H9 (cell line): ENCODE results near the gene IFITM1. TPM values are rescaled to one million over a fixed set of nuclear protein-coding genes. Genes with fewer than 3 reads are reported as not detected.

Experiments
- DNase-seq: peaks from one replicate; pipeline ENCODE4 v3.0.0-alpha.2; 2017
- H2AFZ ChIP-seq: one replicate; pipeline ENCODE4 v1.6.1; 2013; ENCODE audit warnings: mild to moderate bottlenecking, low read length, control low read depth, moderate library complexity
- H2AK5ac ChIP-seq: 2 replicates; pipeline ENCODE4 v1.6.1; 2013; ENCODE audit warnings: low read length, control low read depth, mixed read lengths; ENCODE audit not compliant: insufficient read length
- H2BK120ac ChIP-seq: one replicate; pipeline ENCODE4 v1.6.1; 2013; ENCODE audit warnings: low read depth, mild to moderate bottlenecking, low read length, control low read depth, inconsistent platforms; ENCODE audit not compliant: poor library complexity, severe bottlenecking
- H2BK12ac ChIP-seq: 2 replicates; pipeline ENCODE4 v1.6.1; 2013; ENCODE audit warnings: low read length, control low read depth, mixed read lengths, low read depth; ENCODE audit not compliant: insufficient read length
- H2BK15ac ChIP-seq: 2 replicates; pipeline ENCODE4 v1.6.1; 2013; ENCODE audit warnings: low read depth, low read length, control low read depth
- H2BK20ac ChIP-seq: one replicate; pipeline ENCODE4 v1.6.1; 2013; ENCODE audit warnings: low read depth, mild to moderate bottlenecking, low read length, control low read depth, inconsistent platforms; ENCODE audit not compliant: poor library complexity, severe bottlenecking
- H2BK5ac ChIP-seq: 2 replicates; pipeline ENCODE4 v1.6.1; 2013; ENCODE audit warnings: low read length, control low read depth, mixed read lengths; ENCODE audit not compliant: insufficient read length
- H3K14ac ChIP-seq: 2 replicates; pipeline ENCODE4 v1.6.1; 2013; ENCODE audit warnings: low read length, control low read depth; ENCODE audit not compliant: insufficient read depth
- H3K18ac ChIP-seq: 2 replicates; pipeline ENCODE4 v1.6.1; 2013; ENCODE audit warnings: low read depth, mild to moderate bottlenecking, mixed read lengths, low read length, control low read depth; ENCODE audit not compliant: insufficient read length
- H3K23ac ChIP-seq: 2 replicates; pipeline ENCODE4 v1.6.1; 2013; ENCODE audit warnings: low read length, control low read depth, mixed read lengths, low read depth; ENCODE audit not compliant: insufficient read length
- H3K23me2 ChIP-seq: 2 replicates; pipeline ENCODE4 v1.6.1; 2013; ENCODE audit warnings: low read depth, mild to moderate bottlenecking, mixed read lengths, low read length, control low read depth; ENCODE audit not compliant: insufficient read length, poor library complexity, severe bottlenecking
- H3K27ac ChIP-seq: 2 replicates; pipeline ENCODE4 v1.5.1; 2013; ENCODE audit warnings: low read length, control low read depth, mixed read lengths, low read depth; ENCODE audit not compliant: insufficient read length
- H3K27me3 ChIP-seq: 2 replicates; pipeline ENCODE4 v1.6.1; 2013; ENCODE audit warnings: low read length, control low read depth, inconsistent platforms; ENCODE audit not compliant: insufficient read depth
- H3K4ac ChIP-seq: 2 replicates; pipeline ENCODE4 v1.6.1; 2013; ENCODE audit warnings: low read depth, mild to moderate bottlenecking, control low read depth, inconsistent platforms, low read length, moderate library complexity
- H3K4me1 ChIP-seq: 2 replicates; pipeline ENCODE4 v1.6.1; 2013; ENCODE audit warnings: low read length, control low read depth, inconsistent platforms; ENCODE audit not compliant: insufficient read depth
- H3K4me2 ChIP-seq: 2 replicates; pipeline ENCODE4 v1.6.1; 2013; ENCODE audit warnings: low read length, control low read depth, mixed read lengths; ENCODE audit not compliant: insufficient read length, insufficient read depth
- H3K56ac ChIP-seq: 2 replicates; pipeline ENCODE4 v1.6.1; 2013; ENCODE audit warnings: low read depth, mild to moderate bottlenecking, mixed read lengths, low read length, control low read depth; ENCODE audit not compliant: insufficient read length
- H3K79me1 ChIP-seq: 2 replicates; pipeline ENCODE4 v1.6.1; 2013; ENCODE audit warnings: low read depth, mild to moderate bottlenecking, moderate library complexity, low read length, control low read depth, inconsistent platforms; ENCODE audit not compliant: insufficient read depth, poor library complexity, severe bottlenecking
- H3K79me2 ChIP-seq: 2 replicates; pipeline ENCODE4 v1.6.1; 2013; ENCODE audit warnings: low read length, control low read depth, inconsistent platforms; ENCODE audit not compliant: insufficient read depth
- H3K9ac ChIP-seq: 2 replicates; pipeline ENCODE4 v1.6.1; 2013; ENCODE audit warnings: low read length, control low read depth, mixed read lengths; ENCODE audit not compliant: insufficient read length; ENCODE audit errors: extremely low read depth
- H3K9me3 ChIP-seq: one replicate; pipeline ENCODE4 v1.6.1; 2013; ENCODE audit warnings: low read depth, low read length, inconsistent platforms; ENCODE audit not compliant: control insufficient read depth
- H3T11ph ChIP-seq: one replicate; pipeline ENCODE4 v1.6.1; 2013; ENCODE audit warnings: mild to moderate bottlenecking, low read length, control low read depth, inconsistent platforms
- H4K20me1 ChIP-seq: one replicate; pipeline ENCODE4 v1.6.1; 2013; ENCODE audit not compliant: control insufficient read depth, insufficient read length, insufficient read depth
- H4K5ac ChIP-seq: 2 replicates; pipeline ENCODE4 v1.6.1; 2013; ENCODE audit warnings: low read depth, mild to moderate bottlenecking, mixed read lengths, low read length, control low read depth; ENCODE audit not compliant: insufficient read length
- H4K8ac ChIP-seq: replicated peaks from 2 replicates; pipeline ENCODE4 v1.6.1; 2013; ENCODE audit warnings: low read length, control low read depth, mixed read lengths, low read depth; ENCODE audit not compliant: insufficient read length
- H4K91ac ChIP-seq: 2 replicates; pipeline ENCODE4 v1.6.1; 2013; ENCODE audit warnings: low read depth, mild to moderate bottlenecking, moderate library complexity, mixed read lengths, low read length, control low read depth; ENCODE audit not compliant: insufficient read length
- H3K27ac Mint-ChIP-seq, 3 experiments: 2 replicates in 2 of 3; 3 replicates in 1 of 3; pipeline ENCODE4 v1.8.0; 2020 to 2021; ENCODE audit warnings: mixed read lengths in 3 of 3, mild to moderate bottlenecking in 1 of 3, moderate library complexity in 1 of 3
- H3K27me3 Mint-ChIP-seq: 2 replicates; pipeline ENCODE4 v1.8.0; 2021; ENCODE audit warnings: low read depth, mild to moderate bottlenecking, moderate library complexity, mixed read lengths
- H3K36me3 Mint-ChIP-seq, 3 experiments: 2 replicates in 2 of 3; 3 replicates in 1 of 3; pipeline ENCODE4 v1.8.0; 2020 to 2021; ENCODE audit warnings: low read depth in 3 of 3, mixed read lengths in 3 of 3; ENCODE audit not compliant: insufficient read depth in 1 of 3
- H3K4me1 Mint-ChIP-seq, 2 experiments: 2 replicates each; pipeline ENCODE4 v1.8.0; 2020; ENCODE audit warnings: mixed read lengths in 2 of 2
- H3K4me3 Mint-ChIP-seq, 2 experiments: 2 replicates in 1 of 2; 3 replicates in 1 of 2; pipeline ENCODE4 v1.8.0; 2020 to 2021; ENCODE audit warnings: mild to moderate bottlenecking in 2 of 2, mixed read lengths in 2 of 2, moderate library complexity in 1 of 2
- H3K9me3 Mint-ChIP-seq, 2 experiments: 2 replicates in 1 of 2; 3 replicates in 1 of 2; pipeline ENCODE4 v1.8.0; 2020; ENCODE audit warnings: mild to moderate bottlenecking in 2 of 2, mixed read lengths in 2 of 2, moderate library complexity in 1 of 2
- CTCF ChIP-seq: fragments of 200-600 bp; sonication (generic); conservative IDR thresholded peaks from 3 replicates; pipeline ENCODE4 v1.8.0; 2021; ENCODE audit warnings: antibody characterized with exemption, mild to moderate bottlenecking
- WGBS: extraction: QIAGEN DNeasy Blood & Tissue Kit; methylation state at CpG from one replicate; pipeline ENCODE4 v1.1.7; 2013; ENCODE audit warnings: missing lambda C conversion rate, low lambda C conversion rate, mixed read lengths; ENCODE audit not compliant: insufficient read length; ENCODE audit errors: extremely low coverage; 5-methylcytosine and 5-hydroxymethylcytosine counted together
- total RNA-seq: library from RNA; stranded (reverse); gene quantifications from 2 replicates; pipeline ENCODE4 v1.2.1, GENCODE V29; 2021

Gene IFITM1
- total RNA-seq, 1 experiment from 2014 or later = 500 TPM

GRCh38 chr11:335779-336658, 22.2 kb downstream of the IFITM1 start:
- Histone ChIP-seq H3T11ph (no peak overlapping the region), H3K4me1 (peaks cover 12% of the 10 kb centered on the region), H3K18ac (peak overlapping the region; percentile 28), H3K56ac (no peak overlapping the region), H3K27ac (no peak overlapping the region), H4K20me1 (no peaks in the 10 kb centered on the region), H3K14ac (no peak overlapping the region), H3K9ac (no peak overlapping the region), H2BK120ac (no peak overlapping the region), H3K23me2 (no peaks in the 10 kb centered on the region), H3K27me3 (no peaks in the 10 kb centered on the region), H3K4me2 (no peak overlapping the region), H3K79me1 (no peaks in the 10 kb centered on the region), H3K23ac (no peak overlapping the region), H4K8ac (no peak overlapping the region), H2BK12ac (no peak overlapping the region), H4K5ac (no peak overlapping the region), H3K79me2 (no peaks in the 10 kb centered on the region), H2BK20ac (no peak overlapping the region), H4K91ac (no peak overlapping the region), H2AK5ac (peak overlapping the region; percentile 17), H3K9me3 (no peaks in the 10 kb centered on the region), H2BK5ac (no peak overlapping the region), H2BK15ac (no peak overlapping the region), H2AFZ (peak overlapping the region; percentile 17), H3K4ac (peak overlapping the region; percentile 23; the same call in 1 of the 2 replicates)
- Mint-ChIP-seq H3K4me1 (peaks cover 41 to 45% of the 10 kb centered on the region in 2 experiments), H3K9me3 (peaks cover 20 to 25% of the 10 kb centered on the region in 2 experiments), H3K4me3 (peak overlapping the region in 1 of 2 experiments; percentile 42; a peak in 3 of 5 replicates), H3K36me3 (peaks cover 4 to 27% (median 11%) of the 10 kb centered on the region in 3 experiments; a peak in 6 of 7 replicates), H3K27me3 (peaks cover 3% of the 10 kb centered on the region), H3K27ac (peak overlapping the region; percentile 55 to 91 (median 57))
- WGBS = no CpG with 5 or more reads among the region's 15 CpGs
- DNase-seq = no peak
- TF ChIP-seq CTCF = no peak
